GM10266 (cell line): ENCODE measurements around the gene ADAM33.

Source experiments
- DNase-seq: peaks from one replicate; pipeline ENCODE4 v3.0.0; 2012; ENCODE audit errors: extremely low spot score
- TF ChIP-seq, protein P1 (sequence below): IDR thresholded peaks from 2 replicates; pipeline ENCODE4 v1.5.1; 2012; ENCODE audit warnings: mild to moderate bottlenecking, low read depth; ENCODE audit not compliant: control insufficient read depth, insufficient read depth; ENCODE audit errors: missing control alignments

ADAM33 gene

DNA sequence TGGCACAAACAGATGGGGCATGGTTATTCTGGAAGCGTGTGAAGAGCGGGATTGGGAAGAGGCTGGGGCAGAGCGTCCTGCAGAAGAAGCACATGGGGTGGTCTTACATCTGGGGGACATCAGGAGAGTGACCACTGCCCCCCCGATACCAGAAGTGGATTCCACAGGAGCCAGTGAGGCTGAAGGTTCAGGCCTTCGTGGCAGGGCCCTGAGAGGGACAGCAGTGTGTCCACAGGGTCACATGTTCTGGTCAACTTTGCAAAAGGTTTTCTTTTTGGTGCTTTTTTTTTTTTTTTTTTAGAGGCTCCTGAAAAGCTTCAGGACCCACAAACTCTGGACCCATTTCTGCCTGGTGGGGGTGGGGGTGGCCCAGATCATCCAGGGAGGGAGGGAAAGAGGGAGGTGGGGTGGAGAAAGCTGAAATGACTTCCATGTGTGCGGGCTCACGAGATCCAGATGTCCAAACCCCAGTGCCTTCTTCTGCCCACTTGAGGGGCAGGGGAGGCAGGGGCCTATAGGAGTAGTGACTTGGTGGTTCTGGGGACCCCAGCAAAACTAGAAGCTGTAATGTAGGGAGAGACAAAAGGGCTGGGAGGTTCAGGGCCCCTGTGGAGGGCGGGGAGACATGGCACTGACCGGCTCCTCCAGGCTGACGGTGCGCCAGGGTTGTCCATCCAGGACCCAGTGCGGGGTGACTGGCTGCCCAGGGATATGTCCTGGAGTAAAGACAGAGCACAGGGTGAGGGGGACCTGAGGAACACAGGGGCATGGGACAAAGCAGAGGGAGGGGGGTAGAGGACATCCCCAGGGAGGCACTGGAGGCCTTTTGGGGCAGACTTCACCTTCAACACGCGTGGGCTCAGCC lies 2.7 kb downstream of the ADAM33 start:
- TF ChIP-seq, protein P1, sequence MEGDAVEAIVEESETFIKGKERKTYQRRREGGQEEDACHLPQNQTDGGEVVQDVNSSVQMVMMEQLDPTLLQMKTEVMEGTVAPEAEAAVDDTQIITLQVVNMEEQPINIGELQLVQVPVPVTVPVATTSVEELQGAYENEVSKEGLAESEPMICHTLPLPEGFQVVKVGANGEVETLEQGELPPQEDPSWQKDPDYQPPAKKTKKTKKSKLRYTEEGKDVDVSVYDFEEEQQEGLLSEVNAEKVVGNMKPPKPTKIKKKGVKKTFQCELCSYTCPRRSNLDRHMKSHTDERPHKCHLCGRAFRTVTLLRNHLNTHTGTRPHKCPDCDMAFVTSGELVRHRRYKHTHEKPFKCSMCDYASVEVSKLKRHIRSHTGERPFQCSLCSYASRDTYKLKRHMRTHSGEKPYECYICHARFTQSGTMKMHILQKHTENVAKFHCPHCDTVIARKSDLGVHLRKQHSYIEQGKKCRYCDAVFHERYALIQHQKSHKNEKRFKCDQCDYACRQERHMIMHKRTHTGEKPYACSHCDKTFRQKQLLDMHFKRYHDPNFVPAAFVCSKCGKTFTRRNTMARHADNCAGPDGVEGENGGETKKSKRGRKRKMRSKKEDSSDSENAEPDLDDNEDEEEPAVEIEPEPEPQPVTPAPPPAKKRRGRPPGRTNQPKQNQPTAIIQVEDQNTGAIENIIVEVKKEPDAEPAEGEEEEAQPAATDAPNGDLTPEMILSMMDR: no peak
- no peak for DNase-seq

DNA sequence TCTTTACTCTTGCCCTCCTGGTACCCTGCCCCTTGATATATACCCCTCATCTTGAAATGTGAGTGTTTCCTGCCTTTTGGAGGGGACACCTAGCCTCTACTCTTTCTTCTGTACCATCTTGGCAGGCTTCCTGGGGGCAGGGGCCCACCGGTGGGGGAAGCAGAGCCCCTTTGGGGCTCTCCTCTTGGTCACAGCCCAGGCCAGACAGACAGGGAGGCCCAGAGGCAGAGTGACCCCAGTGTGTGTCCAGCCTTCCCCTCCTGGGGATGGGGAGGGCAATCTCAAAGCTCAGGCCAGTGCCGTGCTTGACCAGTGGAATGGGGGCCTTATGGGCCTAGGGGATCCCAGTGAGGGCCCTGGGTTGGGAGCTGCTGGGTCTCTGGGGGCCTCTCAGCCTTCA lies 3.6 kb downstream of the ADAM33 start:
- TF ChIP-seq, protein P1: no peak
- DNase-seq: no peak

DNA sequence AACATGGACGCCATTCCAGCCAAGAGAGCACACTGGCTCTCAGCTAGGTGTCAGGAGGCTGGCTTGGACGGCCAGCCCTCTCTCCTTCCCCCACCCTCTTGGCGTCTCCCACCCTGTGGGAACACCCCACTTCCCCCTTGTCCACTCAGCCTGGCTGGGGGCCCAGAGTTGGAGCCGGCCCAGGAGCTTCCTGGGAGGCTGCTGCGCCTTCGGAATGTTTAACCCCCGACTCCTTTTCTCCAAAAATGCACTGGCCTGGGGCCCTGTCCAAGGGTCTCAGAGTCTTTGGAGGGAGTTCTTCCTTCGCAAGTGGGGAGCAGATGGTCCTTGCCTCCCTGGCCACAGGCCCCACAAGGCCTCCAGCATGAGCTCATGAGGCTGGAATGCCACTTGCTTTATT lies 4.1 kb downstream of the ADAM33 start:
- TF ChIP-seq, protein P1: no peak
- DNase-seq: no peak

DNA sequence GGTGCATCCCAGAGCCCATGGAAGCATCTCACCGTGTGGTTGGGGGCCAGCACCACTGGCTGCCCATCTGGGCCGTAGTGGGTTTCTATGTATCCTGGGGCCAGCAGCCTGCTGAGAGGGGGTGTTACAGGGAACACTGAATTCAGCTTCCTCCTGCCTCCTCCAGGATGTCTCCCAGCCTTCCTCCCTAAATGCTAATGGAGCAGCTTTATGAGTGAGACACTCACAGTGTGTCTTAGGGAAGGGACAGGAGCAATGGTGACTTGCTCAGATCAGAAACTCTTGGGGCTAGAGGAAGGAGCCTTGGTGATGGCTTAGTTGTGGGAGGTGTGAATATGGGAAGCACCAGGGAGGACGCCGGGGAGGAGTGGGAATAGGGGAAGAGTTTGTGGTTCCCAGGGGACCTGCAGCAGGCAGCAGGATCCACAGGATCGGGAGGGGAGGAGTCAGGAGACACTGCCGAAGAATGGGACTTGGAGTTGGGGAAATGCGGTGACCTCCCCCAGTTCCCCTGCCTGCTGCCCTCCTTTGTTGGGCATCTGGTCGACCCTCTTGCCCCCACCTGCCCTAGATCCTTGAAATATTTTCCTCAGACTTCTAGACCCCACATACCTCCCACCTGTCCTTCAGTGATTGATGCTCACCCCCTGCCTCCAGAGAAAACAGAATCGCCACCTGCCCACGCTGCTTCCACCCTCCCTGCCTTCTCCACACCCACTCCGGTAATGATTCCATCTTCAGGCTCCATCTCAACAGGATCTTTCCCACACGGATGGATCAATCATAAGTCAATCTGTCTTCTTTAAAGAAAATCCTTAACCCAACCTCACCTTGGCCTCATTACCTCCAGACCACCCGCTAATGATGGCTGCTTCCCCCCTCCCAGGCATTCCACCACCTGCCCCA lies 6.6 kb downstream of the ADAM33 start:
- TF ChIP-seq, protein P1: no peak
- DNase-seq: no peak

DNA sequence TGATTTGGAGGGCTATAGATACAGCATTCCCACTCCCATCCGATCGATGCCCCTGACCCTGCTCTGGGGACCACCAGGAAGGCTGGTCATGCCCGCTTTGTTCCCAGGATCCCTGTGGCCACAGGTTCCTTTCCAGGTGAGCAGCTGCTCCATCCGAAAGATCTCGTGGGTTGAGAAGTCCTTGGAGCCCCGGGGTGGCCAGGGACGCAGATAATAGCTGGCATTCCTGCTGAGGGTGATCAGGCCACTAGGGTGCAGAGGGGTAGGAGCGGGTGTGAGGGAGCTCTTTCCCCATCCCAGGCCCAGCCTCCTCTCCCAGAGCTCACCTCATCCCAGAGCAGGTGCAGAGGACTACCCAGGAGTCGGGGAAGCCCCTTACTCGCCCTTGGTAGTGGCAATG lies 7.4 kb downstream of the ADAM33 start:
- TF ChIP-seq, protein P1: no peak
- DNase-seq: no peak

DNA sequence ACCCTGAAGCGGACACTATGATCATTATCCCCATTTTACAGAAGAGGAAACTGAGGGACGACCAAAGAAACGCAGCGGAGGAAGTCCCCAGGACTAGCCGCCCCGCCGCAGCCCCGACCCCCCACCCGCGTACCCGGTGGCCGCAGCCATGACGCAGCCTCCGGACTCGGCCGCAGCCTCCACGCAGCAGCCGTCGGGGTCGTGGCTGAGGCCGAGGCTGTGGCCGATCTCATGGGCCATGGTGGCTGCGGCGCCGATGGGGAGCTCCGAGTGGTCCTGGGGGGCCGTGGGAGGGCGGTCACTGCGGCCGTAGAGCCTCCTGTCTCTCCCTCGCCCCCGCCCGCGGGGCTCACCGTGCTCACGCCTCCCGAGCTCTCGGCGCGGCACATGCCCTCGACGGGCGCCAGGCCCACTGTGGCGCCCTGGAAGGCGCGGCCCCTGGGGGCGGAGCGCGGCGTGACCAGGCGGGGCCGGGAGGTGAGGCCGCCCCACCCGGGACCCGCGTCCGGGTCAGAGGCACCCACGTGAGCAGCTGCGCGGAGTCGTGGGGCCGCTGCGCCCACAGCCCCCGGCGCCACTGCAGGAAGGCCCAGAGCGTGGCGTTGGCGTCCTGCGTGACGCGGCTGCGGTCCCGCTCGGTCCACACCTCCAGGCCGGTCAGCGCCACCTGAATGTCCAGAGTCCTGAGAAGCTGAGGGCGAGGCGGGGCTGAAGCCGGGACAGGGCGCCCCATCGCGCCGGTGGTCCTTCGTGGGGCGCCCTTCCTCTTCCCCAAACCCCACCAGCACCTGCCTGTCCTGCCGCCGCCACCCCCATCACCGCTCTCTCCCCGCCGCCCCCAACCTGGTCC lies 8.4 kb downstream of the ADAM33 start:
- DNase-seq: no peak
- TF ChIP-seq, protein P1: no peak
